K562 (cell line): Measurements from ENCODE around the gene TESK1. TPM values are rescaled to one million over a fixed set of nuclear protein-coding genes. Genes with fewer than 3 reads are reported as not detected.

ENCODE experiments used
- ATAC-seq: fragments of 200-7000 bp; cut with Tn5 transposase; 3 replicates; pipeline ENCODE4 v1.9.1; 2020; ENCODE audit warnings: moderate library complexity
- BruUV-seq: library from RNA; stranded (reverse); fragments of 400-500 nt; replicated peaks from 2 replicates; lab custom pipeline; 2021; lab: Mats Ljungman, UMichigan
- CTCF ChIA-PET: fragments of 300-600 bp; formaldehyde crosslinking; extraction: SDS; loops from one replicate; lab custom pipeline; 2021; ENCODE audit warnings: low intra/inter-chr PET ratio; lab: Yijun Ruan, JAX
- POLR2A ChIA-PET: fragments of 300-600, 350-650 bp; sonication (Branson Sonifier 250); formaldehyde crosslinking; extraction: SDS; loops from one replicate; lab custom pipeline; 2021; ENCODE audit warnings: antibody characterized with exemption, inconsistent platforms; lab: Yijun Ruan, JAX
- DNase-seq, 4 experiments: peaks; one replicate each; pipeline versions ENCODE4 v3.0.0 to v3.0.0-alpha.2; 2011 to 2018; ENCODE audit warnings: low spot score in 3 of 4, mixed read lengths in 3 of 4; ENCODE audit errors: extremely low read depth in 1 of 4
- FAIRE-seq: peaks from 2 replicates; lab custom pipeline; 2011; peaks lifted over from hg19 to GRCh38; lab: Jason Lieb, UNC
- H2AFZ ChIP-seq: 2 replicates; pipeline ENCODE4 v1.6.0; 2011; ENCODE audit warnings: low read depth, low read length, control low read depth, inconsistent platforms
- H3K27ac ChIP-seq: fragments of 200-600 bp; 3 replicates; pipeline ENCODE4 v1.8.0; 2011; ENCODE audit warnings: low read depth, mild to moderate bottlenecking, control low read depth, inconsistent platforms, low read length, moderate library complexity, mixed read lengths; ENCODE audit errors: extremely low read depth
- H3K27me3 ChIP-seq, 2 experiments: fragments of 300-600 bp in 1 of 2; 2 replicates in 1 of 2; 3 replicates in 1 of 2; pipeline versions ENCODE4 v1.6.0 to v1.8.0; 2011; ENCODE audit warnings: inconsistent platforms in 2 of 2, low read length in 2 of 2, mild to moderate bottlenecking in 1 of 2, mixed read lengths in 1 of 2, moderate library complexity in 1 of 2; ENCODE audit not compliant: control insufficient read depth in 2 of 2, insufficient read depth in 2 of 2
- H3K36me3 ChIP-seq: fragments of 300-600 bp; 3 replicates; pipeline ENCODE4 v1.8.0; 2011; ENCODE audit warnings: mild to moderate bottlenecking, low read length, inconsistent platforms; ENCODE audit not compliant: control insufficient read depth, insufficient read depth
- H3K4me1 ChIP-seq, 2 experiments: fragments of 200-600 bp in 1 of 2; replicated peaks in 1 of 2; 2 replicates in 1 of 2; 3 replicates in 1 of 2; pipeline versions ENCODE4 v1.5.1 to v1.8.0; 2011; ENCODE audit warnings: inconsistent platforms in 2 of 2, low read length in 2 of 2, mild to moderate bottlenecking in 1 of 2, mixed read lengths in 1 of 2, moderate library complexity in 1 of 2; ENCODE audit not compliant: control insufficient read depth in 2 of 2, insufficient read depth in 2 of 2
- H3K4me2 ChIP-seq: 2 replicates; pipeline ENCODE4 v1.6.1; 2011; ENCODE audit warnings: low read length, control low read depth, inconsistent platforms, mixed read lengths; ENCODE audit not compliant: insufficient read depth
- H3K4me3 ChIP-seq: fragments of 200-600 bp; sonication (generic), shearing (Covaris generic); 2 replicates; pipeline ENCODE4 v1.5.1; 2016; ENCODE audit warnings: control low read depth, inconsistent platforms
- H3K79me2 ChIP-seq: fragments of 200-600 bp; 3 replicates; pipeline ENCODE4 v1.8.0; 2011; ENCODE audit warnings: low read length, inconsistent platforms; ENCODE audit not compliant: control insufficient read depth, insufficient read depth
- H3K9ac ChIP-seq, 2 experiments: 2 replicates each; pipeline versions ENCODE4 v1.6.0 to v1.6.1; 2011; ENCODE audit warnings: low read depth in 2 of 2, low read length in 2 of 2, control low read depth in 1 of 2, inconsistent platforms in 1 of 2, mild to moderate bottlenecking in 1 of 2, mixed read lengths in 1 of 2; ENCODE audit not compliant: insufficient read depth in 1 of 2
- H3K9me1 ChIP-seq: one replicate; pipeline ENCODE4 v1.6.0; 2011; ENCODE audit warnings: inconsistent platforms, mild to moderate bottlenecking, low read length, moderate library complexity; ENCODE audit not compliant: control insufficient read depth, insufficient read depth
- H3K9me3 ChIP-seq: replicated peaks from 2 replicates; pipeline ENCODE4 v1.5.1; 2011; ENCODE audit warnings: low read depth, low read length, inconsistent platforms; ENCODE audit not compliant: control insufficient read depth, insufficient read depth
- H4K20me1 ChIP-seq: replicated peaks from 2 replicates; pipeline ENCODE4 v1.6.1; 2011; ENCODE audit warnings: low read length, inconsistent platforms, mixed read lengths; ENCODE audit not compliant: control insufficient read depth, insufficient read depth
- CCAR2 ChIP-seq: fragments of 200-400 bp; formaldehyde crosslinking; IDR thresholded peaks from 2 replicates; pipeline ENCODE4 v1.6.1; 2017; ENCODE audit warnings: mild to moderate bottlenecking, low read depth, low read length
- CREB5 ChIP-seq: fragments of 250-450 bp; sonication (Bioruptor Pico); IDR thresholded peaks from 2 replicates; pipeline ENCODE4 v1.5.0; 2020; ENCODE audit warnings: mild to moderate bottlenecking
- ETS2 ChIP-seq: IDR thresholded peaks from 2 replicates; pipeline ENCODE4 v1.6.1; 2016; ENCODE audit warnings: borderline replicate concordance, missing genetic modification characterization, mild to moderate bottlenecking, moderate library complexity, missing compliant biosample characterization; ENCODE audit not compliant: poor library complexity, severe bottlenecking
- HBP1 ChIP-seq: fragments of 450-650 bp; formaldehyde crosslinking; IDR thresholded peaks from 2 replicates; pipeline ENCODE4 v1.4.0; 2022; ENCODE audit warnings: missing genetic modification characterization
- KAT7 ChIP-seq: sonication (generic); formaldehyde crosslinking; IDR thresholded peaks from 2 replicates; pipeline ENCODE4 v1.8.0; 2022; ENCODE audit warnings: missing genetic modification reagents, mild to moderate bottlenecking, borderline replicate concordance
- LEF1 ChIP-seq: fragments of 450-650 bp; IDR thresholded peaks from 2 replicates; pipeline ENCODE4 v1.6.1; 2016; ENCODE audit warnings: mild to moderate bottlenecking
- NFE2 ChIP-seq: IDR thresholded peaks from 2 replicates; pipeline ENCODE4 v1.6.1; 2014; ENCODE audit warnings: antibody characterized with exemption, low read depth
- PHB ChIP-seq: fragments of 250-450 bp; sonication (Bioruptor Pico); IDR thresholded peaks from 2 replicates; pipeline ENCODE4 v1.5.0; 2021
- RFX5 ChIP-seq: IDR thresholded peaks from 2 replicates; pipeline ENCODE4 v1.6.1; 2011; ENCODE audit warnings: low read depth, mild to moderate bottlenecking, improper control_type of control experiment, low read length
- SMARCC2 ChIP-seq: fragments of 450-650 bp; IDR thresholded peaks from 2 replicates; pipeline ENCODE4 v1.6.1; 2017; ENCODE audit warnings: antibody characterized with exemption, moderate library complexity, mild to moderate bottlenecking, low read depth
- SRSF7 ChIP-seq: fragments of 200-400 bp; formaldehyde crosslinking; optimal IDR thresholded peaks from 2 replicates; pipeline ENCODE3; 2017; ENCODE audit warnings: mild to moderate bottlenecking, low read depth, low read length
- TAF7 ChIP-seq: fragments of 450-650 bp; IDR thresholded peaks from 2 replicates; pipeline ENCODE4 v1.6.1; 2016; ENCODE audit warnings: missing genetic modification characterization, missing compliant biosample characterization
- ZC3H11A ChIP-seq: IDR thresholded peaks from 2 replicates; pipeline ENCODE4 v1.6.1; 2012; ENCODE audit warnings: low read depth, low read length, improper control_type of control experiment
- ZFX ChIP-seq: sonication (generic); formaldehyde crosslinking; IDR thresholded peaks from 2 replicates; pipeline ENCODE4 v1.8.0; 2022; ENCODE audit warnings: mild to moderate bottlenecking, missing genetic modification reagents, moderate library complexity
- ZNF274 ChIP-seq: IDR thresholded peaks from 2 replicates; pipeline ENCODE4 v1.6.1; 2011; ENCODE audit warnings: low read depth, mild to moderate bottlenecking, low read length, moderate library complexity, borderline replicate concordance
- ZNF75A ChIP-seq: fragments of 450-650 bp; formaldehyde crosslinking; IDR thresholded peaks from 2 replicates; pipeline ENCODE4 v1.4.0; 2020; ENCODE audit warnings: mild to moderate bottlenecking
- WGBS: fragments of 100-300 bp; shearing (Covaris generic); methylation state at CpG from one replicate; pipeline ENCODE4 v1.1.6; 2016; ENCODE audit warnings: low coverage, mixed read lengths; ENCODE audit not compliant: insufficient coverage; ENCODE audit errors: missing lambda C conversion rate; 5-methylcytosine and 5-hydroxymethylcytosine counted together
- in situ Hi-C: fragments of 300-500 bp; cut with MboI; formaldehyde crosslinking; loops from 4 replicates; pipeline ENCODE4 v1.15.0; 2018; ENCODE audit warnings: inconsistent platforms, mixed read lengths
- intact Hi-C: fragments of 100-400 bp; cut with micrococcal nuclease; formaldehyde crosslinking; loops from 2 replicates; pipeline ENCODE4 v1.14.2; 2022
- polyA plus RNA-seq, 8 experiments: library from polyadenylated mRNA; depleted of rRNA in 4 of 8; stranded (reverse) in 5 of 8; unstranded in 3 of 8; fragments of >200 nt; fragmentation: Nextera tagmentation in 2 of 8; fragmentation: Illumina TruSeq in 1 of 8; extraction: Ambion mirVana in 2 of 8; extraction: Trizol in 1 of 8; gene quantifications; 2 replicates each; pipeline versions ENCODE4 v1.2.1 to v1.2.3, GENCODE V29; 2011 to 2014; ENCODE audit warnings: inconsistent platforms in 1 of 8, missing spikeins in 1 of 8
- total RNA-seq, 7 experiments: library from RNA; depleted of rRNA in 6 of 7; stranded (reverse); fragments of >200 nt in 6 of 7; fragmentation: Illumina TruSeq in 2 of 7; extraction: Trizol in 2 of 7; gene quantifications; 2 replicates each; pipeline versions ENCODE4 v1.2.1 to v1.2.3, GENCODE V29; 2011 to 2021; ENCODE audit warnings: low replicate concordance in 1 of 7
- TF ChIP-seq, protein P1 (sequence below): fragments of 450-650 bp; IDR thresholded peaks from 2 replicates; pipeline ENCODE4 v1.6.1; 2014; ENCODE audit warnings: low read depth, mild to moderate bottlenecking, moderate library complexity, borderline replicate concordance

The TESK1 gene
- total and polyA plus RNA-seq, 9 of the 15 experiments (the other 6 are each of a cell fraction or from before 2014, with no cell fraction given), result 0.07 to 10.4 (median 4.1) TPM

DNA sequence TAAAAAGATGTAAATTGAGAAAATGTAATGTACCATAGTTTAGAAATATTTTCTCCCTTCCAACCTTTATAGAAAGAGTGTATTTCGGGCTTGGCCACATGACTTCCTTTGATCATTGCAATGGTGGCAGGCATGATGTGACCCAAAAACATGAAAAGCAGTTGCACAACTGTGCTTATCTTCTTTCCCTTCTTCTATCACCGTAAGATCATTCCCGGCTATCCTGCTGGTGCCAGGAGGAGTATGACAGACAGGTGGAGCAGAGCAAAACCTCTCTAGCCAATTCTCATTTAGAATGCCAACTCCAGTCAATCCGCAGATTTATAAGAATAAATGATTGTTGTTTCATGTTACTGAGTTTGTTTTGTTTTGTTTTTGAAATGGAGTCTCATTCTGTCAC lies 10.6 kb upstream of the TESK1 start:
- no peak for DNase-seq
- H3K4me3 ChIP-seq, result no peak overlapping the region
- intact Hi-C loops (no loop called here), in situ Hi-C loops (no loop called here)
- WGBS, result 5% methylated on average over 4 of the region's 4 CpGs
- no peaks in the 10 kb centered on the region for H3K79me2 ChIP-seq
- no peaks in the 10 kb centered on the region for H3K27me3 ChIP-seq
- no TSS peak for BruUV-seq
- no peaks in the 10 kb centered on the region for H3K9me1 ChIP-seq
- no peak overlapping the region for H2AFZ ChIP-seq
- H3K27ac ChIP-seq, result no peak overlapping the region
- no peaks in the 10 kb centered on the region for H4K20me1 ChIP-seq
- no peak for ATAC-seq
- H3K4me2 ChIP-seq, result no peak overlapping the region
- POLR2A ChIA-PET, result no interaction called here
- peaks cover 0 to 8% of the 10 kb centered on the region in 2 experiments; a peak in 2 of 5 replicates for H3K4me1 ChIP-seq
- FAIRE-seq, result no peak
- H3K36me3 ChIP-seq, result no peaks in the 10 kb centered on the region
- H3K9ac ChIP-seq, result no peak overlapping the region
- H3K9me3 ChIP-seq, result no peaks in the 10 kb centered on the region; the same call in 1 of the 2 replicates
- TF ChIP-seq ZNF75A (CRISPR knock-in tag) (no peak), CCAR2 (no peak), ZNF274 (no peak), SRSF7 (no peak), NFE2 (no peak), ETS2 (no peak), ZFX (CRISPR knock-in tag) (no peak), LEF1 (no peak), RFX5 (no peak), KAT7 (CRISPR knock-in tag) (no peak), PHB (CRISPR knock-in tag) (no peak), TAF7 (tag) (no peak), SMARCC2 (no peak), HBP1 (CRISPR knock-in tag) (no peak), ZC3H11A (no peak), CREB5 (CRISPR knock-in tag) (no peak)
- TF ChIP-seq, protein P1, sequence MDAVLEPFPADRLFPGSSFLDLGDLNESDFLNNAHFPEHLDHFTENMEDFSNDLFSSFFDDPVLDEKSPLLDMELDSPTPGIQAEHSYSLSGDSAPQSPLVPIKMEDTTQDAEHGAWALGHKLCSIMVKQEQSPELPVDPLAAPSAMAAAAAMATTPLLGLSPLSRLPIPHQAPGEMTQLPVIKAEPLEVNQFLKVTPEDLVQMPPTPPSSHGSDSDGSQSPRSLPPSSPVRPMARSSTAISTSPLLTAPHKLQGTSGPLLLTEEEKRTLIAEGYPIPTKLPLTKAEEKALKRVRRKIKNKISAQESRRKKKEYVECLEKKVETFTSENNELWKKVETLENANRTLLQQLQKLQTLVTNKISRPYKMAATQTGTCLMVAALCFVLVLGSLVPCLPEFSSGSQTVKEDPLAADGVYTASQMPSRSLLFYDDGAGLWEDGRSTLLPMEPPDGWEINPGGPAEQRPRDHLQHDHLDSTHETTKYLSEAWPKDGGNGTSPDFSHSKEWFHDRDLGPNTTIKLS, result no peak
- TF ChIP-seq, all 486 proteins: peak for 0
- CTCF ChIA-PET, result interaction anchor here (0.6 kb wide), 1 partner anchor 414 kb away, joined by 3 read pairs; no protein-coding TSS in a partner anchor
